Progenitor cell of endocrine pancreas (in vitro differentiated cells): ENCODE results near the gene KRTAP10-5. TPM values are rescaled to one million over a fixed set of nuclear protein-coding genes. Genes with fewer than 3 reads are reported as not detected.

ENCODE experiments used
- DNase-seq: peaks from one replicate; pipeline ENCODE4 v3.0.0; 2021; ENCODE audit warnings: low spot score; ENCODE audit not compliant: unreplicated experiment
- H3K27ac Mint-ChIP-seq: 2 replicates; pipeline ENCODE4 v1.8.0; 2021; ENCODE audit warnings: mild to moderate bottlenecking, moderate library complexity, mixed read lengths
- H3K27me3 Mint-ChIP-seq: 2 replicates; pipeline ENCODE4 v1.8.0; 2021; ENCODE audit warnings: mixed read lengths
- H3K36me3 Mint-ChIP-seq: 2 replicates; pipeline ENCODE4 v1.8.0; 2022; ENCODE audit warnings: mixed read lengths; ENCODE audit not compliant: insufficient read depth
- H3K4me1 Mint-ChIP-seq: 2 replicates; pipeline ENCODE4 v1.8.0; 2021; ENCODE audit warnings: low read depth, mixed read lengths
- H3K4me3 Mint-ChIP-seq: 2 replicates; pipeline ENCODE4 v1.8.0; 2021; ENCODE audit warnings: low read depth, mild to moderate bottlenecking, moderate library complexity, mixed read lengths
- H3K9me3 Mint-ChIP-seq: 2 replicates; pipeline ENCODE4 v1.8.0; 2021; ENCODE audit warnings: low read depth, mixed read lengths
- total RNA-seq: library from RNA; stranded (reverse); gene quantifications from 2 replicates; pipeline ENCODE4 v1.2.1, GENCODE V29; 2021
- TF ChIP-seq, protein P1 (sequence below): fragments of 200-600 bp; sonication (generic); IDR thresholded peaks from one replicate; pipeline ENCODE4 v1.5.0; 2021; ENCODE audit warnings: antibody characterized with exemption, mild to moderate bottlenecking; ENCODE audit not compliant: unreplicated experiment

Gene KRTAP10-5
- total RNA-seq, 1 donor from 2014 or later, result not detected

DNA sequence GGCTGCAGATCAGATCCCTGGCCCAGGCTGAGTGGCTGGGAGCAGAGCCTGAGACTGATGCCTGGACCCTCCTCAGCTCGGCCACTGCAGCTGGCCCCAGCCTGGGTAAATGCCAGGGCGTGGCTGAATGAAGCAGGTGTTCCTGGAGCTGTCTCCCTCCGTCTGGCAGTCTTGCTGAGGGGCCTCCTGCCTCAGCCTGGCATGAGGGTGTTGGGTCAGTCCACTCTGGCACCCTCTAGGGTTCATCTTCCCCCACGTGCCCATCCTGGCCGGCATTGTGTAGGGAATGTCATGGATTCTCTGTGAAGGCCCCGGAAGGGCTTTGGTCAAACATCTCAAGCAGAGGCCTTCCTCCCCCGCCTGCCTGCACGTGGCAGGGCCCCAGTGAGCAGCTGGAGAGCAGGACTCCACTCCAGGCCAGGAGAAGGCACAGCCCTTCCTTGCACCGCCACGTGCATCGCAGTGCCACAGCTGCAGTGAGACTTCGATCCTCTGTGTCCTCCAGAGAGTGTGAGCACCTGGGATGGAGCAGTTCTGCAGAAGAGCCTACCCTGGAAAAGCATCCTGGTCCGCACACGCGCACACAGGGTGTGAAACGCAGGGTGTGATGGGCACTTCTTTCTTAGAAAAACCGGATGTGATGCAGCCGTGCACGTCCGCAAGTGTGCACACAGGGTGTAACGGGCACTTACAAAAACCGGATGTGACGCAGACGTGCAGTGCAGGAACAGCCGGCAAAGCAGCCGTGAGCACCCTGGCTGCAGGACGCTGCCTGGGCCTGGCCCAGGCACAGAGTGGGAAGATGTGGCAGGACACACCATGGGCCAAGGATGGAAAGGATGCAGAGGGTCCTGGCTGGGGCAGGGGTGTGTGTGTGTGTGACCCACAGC is 11.5 kb downstream of the KRTAP10-5 start:
- Mint-ChIP-seq H3K4me1 (no peaks in the 10 kb centered on the region), H3K4me3 (no peak overlapping the region), H3K27ac (no peak overlapping the region), H3K36me3 (no peaks in the 10 kb centered on the region), H3K9me3 (peaks cover 10% of the 10 kb centered on the region), H3K27me3 (no peaks in the 10 kb centered on the region)
- TF ChIP-seq, protein P1, sequence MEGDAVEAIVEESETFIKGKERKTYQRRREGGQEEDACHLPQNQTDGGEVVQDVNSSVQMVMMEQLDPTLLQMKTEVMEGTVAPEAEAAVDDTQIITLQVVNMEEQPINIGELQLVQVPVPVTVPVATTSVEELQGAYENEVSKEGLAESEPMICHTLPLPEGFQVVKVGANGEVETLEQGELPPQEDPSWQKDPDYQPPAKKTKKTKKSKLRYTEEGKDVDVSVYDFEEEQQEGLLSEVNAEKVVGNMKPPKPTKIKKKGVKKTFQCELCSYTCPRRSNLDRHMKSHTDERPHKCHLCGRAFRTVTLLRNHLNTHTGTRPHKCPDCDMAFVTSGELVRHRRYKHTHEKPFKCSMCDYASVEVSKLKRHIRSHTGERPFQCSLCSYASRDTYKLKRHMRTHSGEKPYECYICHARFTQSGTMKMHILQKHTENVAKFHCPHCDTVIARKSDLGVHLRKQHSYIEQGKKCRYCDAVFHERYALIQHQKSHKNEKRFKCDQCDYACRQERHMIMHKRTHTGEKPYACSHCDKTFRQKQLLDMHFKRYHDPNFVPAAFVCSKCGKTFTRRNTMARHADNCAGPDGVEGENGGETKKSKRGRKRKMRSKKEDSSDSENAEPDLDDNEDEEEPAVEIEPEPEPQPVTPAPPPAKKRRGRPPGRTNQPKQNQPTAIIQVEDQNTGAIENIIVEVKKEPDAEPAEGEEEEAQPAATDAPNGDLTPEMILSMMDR, result no peak
- DNase-seq, result no peak

DNA sequence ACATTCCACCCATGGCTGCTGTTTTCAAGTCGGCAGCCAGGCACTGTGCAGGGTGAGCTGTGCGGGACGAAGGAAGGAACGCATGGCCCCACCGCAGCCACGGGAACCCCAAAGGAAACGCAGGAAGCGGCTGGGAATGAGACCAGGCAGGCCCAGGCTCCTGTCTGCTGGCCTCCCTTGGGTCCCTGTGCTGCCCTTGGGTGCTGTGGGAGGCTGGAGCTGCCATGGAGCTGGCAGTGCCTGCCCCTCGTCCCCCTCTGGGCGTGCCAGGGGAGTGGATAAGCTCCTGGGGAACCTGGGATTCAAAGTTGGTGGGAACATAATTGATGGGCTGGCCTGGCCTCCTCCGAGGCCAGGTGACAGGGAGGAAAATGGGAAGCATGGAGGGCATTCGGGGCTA is 12.1 kb downstream of the KRTAP10-5 start:
- Mint-ChIP-seq H3K36me3 (no peaks in the 10 kb centered on the region), H3K9me3 (peaks cover 10% of the 10 kb centered on the region), H3K27me3 (no peaks in the 10 kb centered on the region), H3K27ac (no peak overlapping the region), H3K4me3 (no peak overlapping the region), H3K4me1 (no peaks in the 10 kb centered on the region)
- DNase-seq, result no peak
- TF ChIP-seq, protein P1, result no peak

DNA sequence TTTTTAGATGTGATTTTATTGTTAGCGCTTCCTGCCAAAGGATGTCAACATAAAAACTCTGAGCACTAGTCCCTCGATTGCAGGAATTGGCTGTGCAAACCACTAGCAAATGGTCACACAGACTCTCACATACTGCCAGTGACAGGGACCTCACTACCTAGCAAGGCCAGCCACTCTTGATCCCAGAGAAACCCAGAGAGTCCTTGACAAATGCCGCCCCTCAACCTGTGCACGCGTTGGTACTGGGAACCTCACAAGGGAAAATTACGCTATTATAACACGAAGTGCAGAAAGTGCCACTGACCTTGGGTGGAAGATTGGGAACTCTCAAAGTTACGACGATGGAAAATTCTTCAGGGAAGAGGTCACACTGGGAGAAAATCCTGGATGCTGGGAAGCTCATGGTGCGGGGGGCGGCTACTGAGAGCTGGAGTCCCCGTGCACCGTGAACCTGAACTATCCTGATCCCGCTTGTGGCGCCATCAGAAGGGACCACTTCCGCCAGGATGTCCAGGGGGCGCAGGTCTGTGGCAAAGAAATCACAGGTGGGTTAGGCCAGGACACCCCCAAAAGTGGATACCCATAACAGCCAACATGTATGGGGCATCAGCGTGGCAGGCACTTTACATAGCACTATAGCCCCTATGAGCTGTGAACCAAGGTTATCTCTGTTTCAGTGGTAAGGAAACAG is 12.8 kb downstream of the KRTAP10-5 start:
- Mint-ChIP-seq H3K9me3 (peaks cover 10% of the 10 kb centered on the region), H3K27ac (no peak overlapping the region), H3K4me3 (no peak overlapping the region), H3K27me3 (no peaks in the 10 kb centered on the region), H3K36me3 (no peaks in the 10 kb centered on the region), H3K4me1 (no peaks in the 10 kb centered on the region)
- TF ChIP-seq, protein P1, result no peak
- DNase-seq, result no peak

DNA sequence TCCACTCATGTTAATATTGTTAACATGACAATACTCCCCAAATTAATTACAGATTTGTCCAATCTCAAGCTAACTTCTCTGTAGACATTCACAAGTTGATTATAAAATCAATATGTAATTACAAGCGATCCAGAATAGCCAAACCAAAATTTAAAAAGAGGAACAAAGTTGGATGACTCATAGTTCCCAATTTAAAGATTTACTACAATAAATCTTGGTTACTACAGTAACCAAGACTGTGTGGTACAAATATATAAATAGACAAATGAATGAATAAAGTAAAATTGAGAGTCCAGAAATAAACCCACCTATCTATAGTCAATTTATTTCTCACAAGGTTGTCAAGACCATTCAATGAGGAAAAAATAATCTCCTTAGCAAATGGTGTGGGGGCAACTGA is 14.0 kb downstream of the KRTAP10-5 start:
- Mint-ChIP-seq H3K9me3 (peaks cover 11% of the 10 kb centered on the region), H3K36me3 (no peaks in the 10 kb centered on the region), H3K27me3 (no peaks in the 10 kb centered on the region), H3K27ac (no peak overlapping the region), H3K4me1 (no peaks in the 10 kb centered on the region), H3K4me3 (no peak overlapping the region)
- TF ChIP-seq, protein P1, result no peak
- no peak for DNase-seq

DNA sequence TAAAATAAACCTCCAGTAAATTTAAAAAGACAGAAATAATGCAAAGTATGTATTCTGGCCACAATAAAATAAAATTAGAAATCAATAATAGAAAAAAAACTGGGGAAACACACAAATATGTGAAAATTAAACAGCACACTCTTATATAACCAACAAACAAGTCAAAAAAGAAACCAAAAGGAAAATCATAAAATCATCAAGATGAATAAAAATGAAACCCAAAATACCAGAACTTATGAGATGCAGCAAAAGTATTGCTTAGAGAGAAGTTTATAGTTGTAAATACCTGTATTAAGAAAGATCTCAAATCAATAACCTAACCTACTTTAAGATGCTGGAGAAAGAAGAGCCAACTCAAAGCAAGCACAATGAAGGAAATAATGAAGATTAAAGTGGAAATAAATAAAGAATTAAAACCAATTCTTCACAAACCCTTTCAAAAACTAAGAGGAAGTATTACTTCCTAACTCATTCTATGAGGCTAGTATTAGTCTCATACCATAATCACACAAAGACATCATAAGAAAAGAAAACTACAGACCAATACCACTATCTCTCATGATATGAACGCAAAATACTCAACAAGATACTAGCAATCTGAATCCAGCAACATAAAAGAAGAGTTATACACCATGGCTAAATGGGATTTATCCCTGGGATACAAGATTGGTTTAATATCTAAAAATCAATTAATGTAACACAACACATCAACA is 15.4 kb downstream of the KRTAP10-5 start:
- no peaks in the 10 kb centered on the region for H3K4me1 Mint-ChIP-seq
- peaks cover 10% of the 10 kb centered on the region for H3K9me3 Mint-ChIP-seq
- no peak overlapping the region for H3K4me3 Mint-ChIP-seq
- no peak overlapping the region for H3K27ac Mint-ChIP-seq
- H3K36me3 Mint-ChIP-seq, result no peaks in the 10 kb centered on the region
- TF ChIP-seq, protein P1, result no peak
- H3K27me3 Mint-ChIP-seq, result no peaks in the 10 kb centered on the region
- DNase-seq, result no peak
